AG04450 (cell line): ENCODE results near the gene ZEB2. TPM values are rescaled to one million over a fixed set of nuclear protein-coding genes. Genes with fewer than 3 reads are reported as not detected.

Experiments
- CTCF ChIA-PET: fragments of 300-600, 350-600 bp; formaldehyde crosslinking; extraction: SDS; loops from one replicate; lab custom pipeline; 2022; ENCODE audit warnings: antibody characterized with exemption, inconsistent platforms; lab: Charles Lee
- POLR2A ChIA-PET: fragments of 350-600 bp; formaldehyde crosslinking; extraction: SDS; loops from one replicate; lab custom pipeline; 2021; ENCODE audit warnings: antibody characterized with exemption, inconsistent platforms; lab: Yijun Ruan, JAX
- DNase-seq: peaks from one replicate; pipeline ENCODE4 v3.0.0-alpha.2; 2011; ENCODE audit warnings: low read depth, low spot score
- H3K27ac ChIP-seq: one replicate; pipeline ENCODE4 v1.5.1; 2012; ENCODE audit warnings: low read depth, low read length, control low read depth
- H3K27me3 ChIP-seq: one replicate; pipeline ENCODE4 v1.6.0; 2012; ENCODE audit warnings: low read length; ENCODE audit not compliant: control insufficient read depth, insufficient read depth
- H3K4me3 ChIP-seq: 2 replicates; pipeline ENCODE4 v1.5.1; 2011; ENCODE audit warnings: mild to moderate bottlenecking, low read depth, low read length, control low read depth
- H3K9me3 ChIP-seq: 2 replicates; pipeline ENCODE4 v1.5.1; 2012; ENCODE audit warnings: low read length; ENCODE audit not compliant: control insufficient read depth, insufficient read depth
- CTCF ChIP-seq: IDR thresholded peaks from 2 replicates; pipeline ENCODE4 v1.5.1; 2011; ENCODE audit warnings: low read depth, low read length, control low read depth, inconsistent platforms
- polyA plus RNA-seq: library from polyadenylated mRNA; depleted of rRNA; stranded (reverse); fragments of >200 nt; gene quantifications from 2 replicates; pipeline ENCODE4 v1.2.3, GENCODE V29; 2011

ZEB2 gene
- polyA plus RNA-seq, 1 experiment: 41.7 TPM

- CTCF ChIA-PET: no interaction called here
These were observed 44.2 kb downstream of the ZEB2 start for GRCh38 chr2:144475569-144476275.

GRCh38 chr2:144475044-144475443, 44.9 kb downstream of the ZEB2 start:
- TF ChIP-seq CTCF: no peak
- no peaks in the 10 kb centered on the region for H3K9me3 ChIP-seq
- H3K27me3 ChIP-seq: no peaks in the 10 kb centered on the region
- no peak overlapping the region for H3K4me3 ChIP-seq
- ChIA-PET POLR2A (no interaction called here), CTCF (no interaction called here)
- H3K27ac ChIP-seq: no peak overlapping the region
- no peak for DNase-seq

More at GRCh38 chr2:144475569-144476275, 44.2 kb downstream of the ZEB2 start:
- Histone ChIP-seq H3K27me3 (no peaks in the 10 kb centered on the region), H3K4me3 (no peak overlapping the region), H3K9me3 (no peaks in the 10 kb centered on the region), H3K27ac (no peak overlapping the region)
- TF ChIP-seq CTCF: no peak
- POLR2A ChIA-PET: no interaction called here
- no peak for DNase-seq

- no peak for DNase-seq
- H3K27ac ChIP-seq: no peak overlapping the region
- CTCF ChIA-PET: no interaction called here
- H3K4me3 ChIP-seq: no peak overlapping the region
- POLR2A ChIA-PET: no interaction called here
- H3K9me3 ChIP-seq: no peaks in the 10 kb centered on the region
- TF ChIP-seq CTCF: no peak
- no peaks in the 10 kb centered on the region for H3K27me3 ChIP-seq
These were observed 45.9 kb downstream of the ZEB2 start for GRCh38 chr2:144474017-144474416.

- TF ChIP-seq CTCF: no peak
- ChIA-PET CTCF (no interaction called here), POLR2A (no interaction called here)
- H3K27me3 ChIP-seq: no peaks in the 10 kb centered on the region
- DNase-seq: no peak
- H3K4me3 ChIP-seq: no peak overlapping the region
- H3K9me3 ChIP-seq: no peaks in the 10 kb centered on the region
- H3K27ac ChIP-seq: no peak overlapping the region
These were observed 47.0 kb downstream of the ZEB2 start for GRCh38 chr2:144472911-144473310.

- Histone ChIP-seq H3K27me3 (no peaks in the 10 kb centered on the region), H3K9me3 (no peaks in the 10 kb centered on the region), H3K27ac (no peak overlapping the region), H3K4me3 (no peak overlapping the region)
- no peak for DNase-seq
- CTCF ChIA-PET: interaction anchor here (0.6 kb wide), 1 partner anchor 45 kb away, joined by 4 read pairs; no protein-coding TSS in a partner anchor
- POLR2A ChIA-PET: no interaction called here
- no peak for TF ChIP-seq CTCF
These were observed 47.9 kb downstream of the ZEB2 start for GRCh38 chr2:144472046-144472412.
